HG03457 (cell line): ENCODE data around the gene CALN1.

Experiments used
- ATAC-seq: cut with Tn5 transposase; IDR thresholded peaks from one replicate; pipeline ENCODE4 v1.9.1; 2021; ENCODE audit warnings: moderate number of reproducible peaks; ENCODE audit not compliant: unreplicated experiment

The CALN1 gene

GRCh38 chr7:72272479-72272878 lies 139.7 kb downstream of the CALN1 start:
- ATAC-seq = no peak

GRCh38 chr7:72268796-72269195 lies 143.3 kb downstream of the CALN1 start:
- ATAC-seq = no peak

GRCh38 chr7:72268090-72268489 lies 144.0 kb downstream of the CALN1 start:
- no peak for ATAC-seq

GRCh38 chr7:72267291-72267800 lies 144.8 kb downstream of the CALN1 start:
- no peak for ATAC-seq

GRCh38 chr7:72266771-72267170 lies 145.4 kb downstream of the CALN1 start:
- no peak for ATAC-seq

GRCh38 chr7:72265071-72265904 lies 146.8 kb downstream of the CALN1 start:
- no peak for ATAC-seq

- ATAC-seq = no peak
These were observed 151.7 kb downstream of the CALN1 start for GRCh38 chr7:72260406-72260805.

GRCh38 chr7:72258074-72258473 lies 154.1 kb downstream of the CALN1 start:
- ATAC-seq = no peak

- ATAC-seq = no peak
These were observed 157.7 kb downstream of the CALN1 start for GRCh38 chr7:72254455-72254854.

- no peak for ATAC-seq
These were observed 163.0 kb downstream of the CALN1 start for GRCh38 chr7:72249106-72249505.

- no peak for ATAC-seq
These were observed 167.2 kb downstream of the CALN1 start for GRCh38 chr7:72244826-72245398.

GRCh38 chr7:72243329-72243728 lies 168.8 kb downstream of the CALN1 start:
- no peak for ATAC-seq

GRCh38 chr7:72235351-72235750 lies 176.8 kb downstream of the CALN1 start:
- ATAC-seq = no peak

- ATAC-seq = no peak
These were observed 178.1 kb downstream of the CALN1 start for GRCh38 chr7:72234086-72234485.

GRCh38 chr7:72230281-72230680 lies 181.9 kb downstream of the CALN1 start:
- ATAC-seq = no peak

GRCh38 chr7:72223351-72223750 lies 188.8 kb downstream of the CALN1 start:
- no peak for ATAC-seq

GRCh38 chr7:72222136-72222535 lies 190.0 kb downstream of the CALN1 start:
- ATAC-seq = no peak

GRCh38 chr7:72219500-72219899 lies 192.6 kb downstream of the CALN1 start:
- ATAC-seq = no peak

- ATAC-seq = no peak
These were observed 195.0 kb downstream of the CALN1 start for GRCh38 chr7:72217151-72217550.

GRCh38 chr7:72213769-72214168 lies 198.4 kb downstream of the CALN1 start:
- ATAC-seq = no peak

GRCh38 chr7:72213081-72213480 lies 199.1 kb downstream of the CALN1 start:
- no peak for ATAC-seq

GRCh38 chr7:72211175-72211574 lies 201.0 kb downstream of the CALN1 start:
- no peak for ATAC-seq
